ENCODE data around the gene MICAL3. TPM values are rescaled to one million over a fixed set of nuclear protein-coding genes. Genes with fewer than 3 reads are reported as not detected.
"Not testable (repeated sequence)": the region's sequence is repeated elsewhere in the genome, so short reads cannot be mapped to it uniquely, and the experiment has no call there.

MICAL3 gene
- total RNA-seq, 1 donor from 2014 or later, result 47.5 TPM

GRCh38 chr22:18028817-18029527 is 4.6 kb upstream of the MICAL3 start:
- DNase-seq (ENCODE audit: low read depth), result no peak
- no peak overlapping the region for H3K4me3 ChIP-seq (ENCODE audit: low read depth, low read length)
- TF ChIP-seq CTCF (conservative IDR thresholded peaks at IDR 0.05; ENCODE audit: low read depth, low read length), result no peak

GRCh38 chr22:18025898-18026297 is 1.5 kb upstream of the MICAL3 start:
- not testable (repeated sequence) for DNase-seq (ENCODE audit: low read depth); H3K4me3 ChIP-seq (ENCODE audit: low read depth, low read length)

GRCh38 chr22:18024956-18025720 is 777 bp upstream of the MICAL3 start:
- no peak for DNase-seq (ENCODE audit: low read depth)
- peak overlapping the region; percentile 78 for H3K4me3 ChIP-seq (ENCODE audit: low read depth, low read length)
- no peak for TF ChIP-seq CTCF (conservative IDR thresholded peaks at IDR 0.05; ENCODE audit: low read depth, low read length)

- peak overlapping the region; percentile 78 for H3K4me3 ChIP-seq (ENCODE audit: low read depth, low read length)
- no peak for TF ChIP-seq CTCF (conservative IDR thresholded peaks at IDR 0.05; ENCODE audit: low read depth, low read length)
- DNase-seq (ENCODE audit: low read depth), result no peak
Measured at GRCh38 chr22:18023509-18024275, 669 bp downstream of the MICAL3 start.

GRCh38 chr22:18022876-18023275 is 1.5 kb downstream of the MICAL3 start:
- peak overlapping the region; percentile 78 for H3K4me3 ChIP-seq (ENCODE audit: low read depth, low read length)
- peak; percentile 18 for TF ChIP-seq CTCF (conservative IDR thresholded peaks at IDR 0.05; ENCODE audit: low read depth, low read length)
- no peak for DNase-seq (ENCODE audit: low read depth)

GRCh38 chr22:18021431-18021830 is 2.9 kb downstream of the MICAL3 start:
- no peak for TF ChIP-seq CTCF (conservative IDR thresholded peaks at IDR 0.05; ENCODE audit: low read depth, low read length)
- no peak overlapping the region for H3K4me3 ChIP-seq (ENCODE audit: low read depth, low read length)
- DNase-seq (ENCODE audit: low read depth), result no peak

GRCh38 chr22:18020743-18021142 is 3.6 kb downstream of the MICAL3 start:
- H3K4me3 ChIP-seq (ENCODE audit: low read depth, low read length); DNase-seq (ENCODE audit: low read depth): not testable (repeated sequence)
